ENCODE data around the gene PCNX1. TPM values are rescaled to one million over a fixed set of nuclear protein-coding genes. Genes with fewer than 3 reads are reported as not detected.

PCNX1 gene
- total and polyA plus RNA-seq, 2 of the 4 experiments (the other 2 are of a cell fraction), result 15.0 to 43.7 TPM

DNA sequence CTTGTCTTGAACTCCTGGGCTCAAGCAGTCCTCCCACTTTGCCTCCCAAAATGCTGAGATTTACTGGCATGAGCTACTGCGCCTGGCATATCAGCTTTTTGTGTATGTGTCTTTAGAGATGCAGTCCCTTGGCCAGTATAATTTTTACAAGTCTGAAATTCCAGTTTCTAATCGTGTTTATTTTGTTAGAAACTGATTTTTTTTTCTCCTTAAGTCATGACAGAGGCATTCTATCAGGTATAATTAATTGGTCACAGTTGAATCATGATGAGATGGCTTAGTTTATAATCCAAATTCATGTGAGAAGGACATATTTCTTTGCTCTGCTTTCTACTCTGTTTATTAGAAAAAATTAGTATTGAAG lies 98.9 kb downstream of the PCNX1 start:
- peaks cover 20 to 32% of the 10 kb centered on the region in 2 experiments; a peak in 3 of 4 replicates for H3K79me1 ChIP-seq (ENCODE audit: low read depth in 1 of 2, low read length in 2 of 2)
- TF ChIP-seq RCOR1 (IDR thresholded peaks at IDR 0.05; ENCODE audit: insufficient replicate concordance, low read length) (no peak), BHLHE40 (IDR thresholded peaks at IDR 0.05; ENCODE audit: low read depth, low read length) (no peak), NFE2L2 (IDR thresholded peaks at IDR 0.05; ENCODE audit: low read depth, low read length) (no peak), CHD1 (IDR thresholded peaks at IDR 0.05; ENCODE audit: low read depth, low read length) (no peak), CEBPB (IDR thresholded peaks at IDR 0.05; ENCODE audit: low read depth, low read length) (no peak), RAD21 (IDR thresholded peaks at IDR 0.05; ENCODE audit: low read length) (no peak), MXI1 (IDR thresholded peaks at IDR 0.05; ENCODE audit: borderline replicate concordance, low read depth, low read length) (no peak), SMC3 (IDR thresholded peaks at IDR 0.05; ENCODE audit: low read depth, low read length) (no peak), FOS (IDR thresholded peaks at IDR 0.05; ENCODE audit: low read depth, low read length) (no peak)
- TF ChIP-seq, protein P1, sequence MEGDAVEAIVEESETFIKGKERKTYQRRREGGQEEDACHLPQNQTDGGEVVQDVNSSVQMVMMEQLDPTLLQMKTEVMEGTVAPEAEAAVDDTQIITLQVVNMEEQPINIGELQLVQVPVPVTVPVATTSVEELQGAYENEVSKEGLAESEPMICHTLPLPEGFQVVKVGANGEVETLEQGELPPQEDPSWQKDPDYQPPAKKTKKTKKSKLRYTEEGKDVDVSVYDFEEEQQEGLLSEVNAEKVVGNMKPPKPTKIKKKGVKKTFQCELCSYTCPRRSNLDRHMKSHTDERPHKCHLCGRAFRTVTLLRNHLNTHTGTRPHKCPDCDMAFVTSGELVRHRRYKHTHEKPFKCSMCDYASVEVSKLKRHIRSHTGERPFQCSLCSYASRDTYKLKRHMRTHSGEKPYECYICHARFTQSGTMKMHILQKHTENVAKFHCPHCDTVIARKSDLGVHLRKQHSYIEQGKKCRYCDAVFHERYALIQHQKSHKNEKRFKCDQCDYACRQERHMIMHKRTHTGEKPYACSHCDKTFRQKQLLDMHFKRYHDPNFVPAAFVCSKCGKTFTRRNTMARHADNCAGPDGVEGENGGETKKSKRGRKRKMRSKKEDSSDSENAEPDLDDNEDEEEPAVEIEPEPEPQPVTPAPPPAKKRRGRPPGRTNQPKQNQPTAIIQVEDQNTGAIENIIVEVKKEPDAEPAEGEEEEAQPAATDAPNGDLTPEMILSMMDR (conservative IDR thresholded peaks at IDR 0.05; ENCODE audit: low read depth, low read length), result no peak
- TF ChIP-seq, protein P2, sequence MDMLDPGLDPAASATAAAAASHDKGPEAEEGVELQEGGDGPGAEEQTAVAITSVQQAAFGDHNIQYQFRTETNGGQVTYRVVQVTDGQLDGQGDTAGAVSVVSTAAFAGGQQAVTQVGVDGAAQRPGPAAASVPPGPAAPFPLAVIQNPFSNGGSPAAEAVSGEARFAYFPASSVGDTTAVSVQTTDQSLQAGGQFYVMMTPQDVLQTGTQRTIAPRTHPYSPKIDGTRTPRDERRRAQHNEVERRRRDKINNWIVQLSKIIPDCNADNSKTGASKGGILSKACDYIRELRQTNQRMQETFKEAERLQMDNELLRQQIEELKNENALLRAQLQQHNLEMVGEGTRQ (IDR thresholded peaks at IDR 0.05; ENCODE audit: low read depth, low read length), result no peak
- TF ChIP-seq, protein P3, sequence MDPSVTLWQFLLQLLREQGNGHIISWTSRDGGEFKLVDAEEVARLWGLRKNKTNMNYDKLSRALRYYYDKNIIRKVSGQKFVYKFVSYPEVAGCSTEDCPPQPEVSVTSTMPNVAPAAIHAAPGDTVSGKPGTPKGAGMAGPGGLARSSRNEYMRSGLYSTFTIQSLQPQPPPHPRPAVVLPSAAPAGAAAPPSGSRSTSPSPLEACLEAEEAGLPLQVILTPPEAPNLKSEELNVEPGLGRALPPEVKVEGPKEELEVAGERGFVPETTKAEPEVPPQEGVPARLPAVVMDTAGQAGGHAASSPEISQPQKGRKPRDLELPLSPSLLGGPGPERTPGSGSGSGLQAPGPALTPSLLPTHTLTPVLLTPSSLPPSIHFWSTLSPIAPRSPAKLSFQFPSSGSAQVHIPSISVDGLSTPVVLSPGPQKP (IDR thresholded peaks at IDR 0.05; ENCODE audit: borderline replicate concordance, low read depth, low read length), result no peak
- peak overlapping the region; percentile 91 for H2BK5ac ChIP-seq (ENCODE audit: low read depth, low read length, poor library complexity, severe bottlenecking)
- no peaks in the 10 kb centered on the region for H3K27me3 ChIP-seq (ENCODE audit: control insufficient read depth, insufficient read depth, low read length)
- H3K23ac ChIP-seq (ENCODE audit: low read depth, low read length), result peak overlapping the region; percentile 59; the same call in 1 of the 2 replicates
- dilution Hi-C loops (cut with HindIII; ENCODE audit: low sequenced_read_pairs, unreplicated experiment) (no loop called here), in situ Hi-C loops (cut with MboI; ENCODE audit: low sequenced_read_pairs) (no loop called here), intact Hi-C loops (cut with micrococcal nuclease) (no loop called here)
- ATAC-seq (ENCODE audit: low read depth), result peak; percentile 28
- H3K4me2 ChIP-seq (ENCODE audit: low read depth, low read length), result no peak overlapping the region
- peaks cover 9% of the 10 kb centered on the region for H3K4me1 ChIP-seq (ENCODE audit: control insufficient read depth, insufficient read depth, low read length)
- peak; percentile 36 for DNase-seq
- peaks cover 13% of the 10 kb centered on the region for H3K9me1 ChIP-seq (ENCODE audit: insufficient read depth, low read length)
- BruUV-seq (replicated peaks), result no TSS peak
- H2BK20ac ChIP-seq (ENCODE audit: low read depth, low read length), result no peak overlapping the region
- peak overlapping the region; percentile 77 for H3K27ac ChIP-seq (ENCODE audit: insufficient read depth, low read length)
- H2AK5ac ChIP-seq (ENCODE audit: low read depth, low read length), result peak overlapping the region; percentile 85
- peaks cover 9% of the 10 kb centered on the region for H3K36me3 ChIP-seq (ENCODE audit: control insufficient read depth, insufficient read depth, low read length)
- H3K14ac ChIP-seq (replicated peaks; ENCODE audit: low read depth, low read length), result peak overlapping the region; percentile 88
- POLR2A ChIA-PET (ENCODE audit: unreplicated experiment), result no interaction called here
- peak overlapping the region; percentile 9 to 77; a peak in 2 of 4 replicates for H4K8ac ChIP-seq (ENCODE audit: low read depth in 2 of 2, low read length in 2 of 2)
- 0 out of 2 replicates have a peak overlapping the region, but pooled peaks have one; percentile 77 for H4K91ac ChIP-seq (ENCODE audit: insufficient read depth, low read depth, low read length)
- H3K4ac ChIP-seq (ENCODE audit: low read depth, low read length), result peak overlapping the region; percentile 82
- peak overlapping the region; percentile 77 for H2BK120ac ChIP-seq (ENCODE audit: low read depth, low read length)
- H4K5ac ChIP-seq (ENCODE audit: low read depth, low read length), result no peak overlapping the region
- no peak overlapping the region for H3K9ac ChIP-seq (ENCODE audit: low read depth, low read length)
- H3K18ac ChIP-seq (ENCODE audit: low read depth, low read length), result 0 out of 2 replicates have a peak overlapping the region, but pooled peaks have one; percentile 5
- peak overlapping the region; percentile 71; the same call in 1 of the 3 replicates for H2BK15ac ChIP-seq (ENCODE audit: low read depth, low read length)
- CTCF ChIA-PET, result no interaction called here
- H2AFZ ChIP-seq (replicated peaks; ENCODE audit: low read length, poor library complexity), result no peak overlapping the region
- WGBS, 2 experiments (ENCODE audit: extremely low coverage in 2 of 2, insufficient read length in 1 of 2), result no CpG with 5 or more reads among the region's 2 CpGs
- no peak overlapping the region for H3K4me3 ChIP-seq (ENCODE audit: insufficient read depth, low read depth, low read length)
- no peaks in the 10 kb centered on the region for H3K9me3 ChIP-seq (ENCODE audit: control insufficient read depth, insufficient read depth, low read length)
- peaks cover 4% of the 10 kb centered on the region; the same call in 1 of the 2 replicates for H4K20me1 ChIP-seq (ENCODE audit: insufficient read depth, low read length)
- no peak overlapping the region for H3K56ac ChIP-seq (ENCODE audit: extremely low read depth, insufficient read depth, low read length)
- H2AK9ac ChIP-seq (replicated peaks; ENCODE audit: low read depth, low read length, poor library complexity), result no peak overlapping the region
